GM12891 (cell line): ENCODE measurements around the gene NCKIPSD.

ENCODE experiments used
- DNase-seq: peaks from one replicate; pipeline ENCODE4 v3.0.0; 2011; ENCODE audit warnings: low spot score; ENCODE audit not compliant: insufficient read length
- FAIRE-seq: peaks from 2 replicates; lab custom pipeline; 2011; peaks lifted over from hg19 to GRCh38; lab: Jason Lieb, UNC
- PAX5 ChIP-seq: IDR thresholded peaks from 2 replicates; pipeline ENCODE4 v1.6.1; 2011; ENCODE audit warnings: low read length, moderate library complexity, mild to moderate bottlenecking; ENCODE audit not compliant: insufficient read depth, severe bottlenecking
- POLR2A ChIP-seq: IDR thresholded peaks from 2 replicates; pipeline ENCODE4 v1.6.1; 2011; ENCODE audit warnings: low read depth, low read length, control low read depth
- POLR2AphosphoS5 ChIP-seq: IDR thresholded peaks from 2 replicates; pipeline ENCODE4 v1.6.1; 2011; ENCODE audit warnings: low read depth, low read length, control low read depth
- POU2F2 ChIP-seq: IDR thresholded peaks from 2 replicates; pipeline ENCODE4 v1.6.1; 2011; ENCODE audit warnings: low read depth, mild to moderate bottlenecking, control low read depth, low read length, moderate library complexity
- SPI1 ChIP-seq: IDR thresholded peaks from 2 replicates; pipeline ENCODE4 v1.6.1; 2011; ENCODE audit warnings: low read depth, low read length, control low read depth
- TAF1 ChIP-seq: IDR thresholded peaks from 2 replicates; pipeline ENCODE4 v1.6.1; 2011; ENCODE audit warnings: low read depth, low read length, control low read depth

The NCKIPSD gene

GRCh38 chr3:48662753-48663488, 22.8 kb downstream of the NCKIPSD start, which contains the start of gene CELSR3:
CELSR3 (minus strand) TSS chr3:48662886; CDS start chr3:48662634, 252 bp downstream.
- TF ChIP-seq PAX5 (no peak), SPI1 (no peak), POLR2AphosphoS5 (no peak), POLR2A (no peak), TAF1 (no peak), POU2F2 (no peak)
- FAIRE-seq (peak; percentile 88), DNase-seq (no peak)

DNA sequence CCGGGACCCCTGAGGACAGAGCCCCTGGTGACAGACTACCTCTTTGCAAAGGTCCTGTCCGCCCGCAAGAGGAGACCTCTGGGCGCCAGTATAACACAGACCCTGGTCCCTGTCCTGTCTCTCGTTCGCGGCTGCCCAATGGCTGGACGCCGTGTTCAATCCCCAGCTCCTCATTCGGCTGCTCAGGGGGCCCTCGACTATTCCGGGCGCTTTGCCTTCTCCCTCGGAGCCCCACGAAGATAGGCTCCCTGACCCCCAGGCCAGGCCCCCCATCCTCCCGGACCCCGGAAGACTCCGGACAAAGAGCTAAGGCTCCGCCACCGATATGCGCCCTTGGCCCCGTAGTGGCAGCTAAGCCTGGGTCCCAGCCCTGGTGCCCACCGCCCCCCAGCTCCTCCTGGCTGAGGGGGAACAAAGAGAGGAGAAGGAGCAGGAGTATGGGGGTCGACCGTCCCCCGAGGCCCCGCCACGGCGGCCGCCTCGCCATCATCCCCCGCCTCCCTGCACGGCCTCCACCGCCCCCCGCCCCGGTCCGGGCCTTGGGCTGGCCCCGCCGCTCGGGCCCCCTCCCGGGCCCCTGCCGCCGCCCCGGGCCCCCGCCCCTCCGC, 23.5 kb downstream of the NCKIPSD start:
- no peak for DNase-seq
- no peak for TF ChIP-seq POLR2AphosphoS5
- TF ChIP-seq POU2F2: no peak
- TF ChIP-seq PAX5: no peak
- no peak for TF ChIP-seq TAF1
- no peak for TF ChIP-seq POLR2A
- no peak for TF ChIP-seq SPI1
- FAIRE-seq: no peak

- FAIRE-seq (peak; percentile 91), DNase-seq (peak; percentile 83)
- TF ChIP-seq POLR2AphosphoS5: no peak
- TF ChIP-seq TAF1: no peak
- no peak for TF ChIP-seq POLR2A
- TF ChIP-seq POU2F2: no peak; the same call in 1 of the 2 replicates
- TF ChIP-seq SPI1: no peak
- TF ChIP-seq PAX5: no peak
Observed at GRCh38 chr3:48661501-48662144, 24.1 kb downstream of the NCKIPSD start.

GRCh38 chr3:48660800-48661400, 24.8 kb downstream of the NCKIPSD start:
- FAIRE-seq (peak; percentile 48), DNase-seq (no peak)
- TF ChIP-seq POLR2A (no peak), POU2F2 (no peak), TAF1 (no peak), POLR2AphosphoS5 (no peak), PAX5 (no peak), SPI1 (no peak)

- DNase-seq: no peak
- no peak for FAIRE-seq
- TF ChIP-seq SPI1 (no peak), POU2F2 (no peak), TAF1 (no peak), POLR2AphosphoS5 (no peak), PAX5 (no peak), POLR2A (no peak)
Observed at GRCh38 chr3:48656841-48657281, 28.9 kb downstream of the NCKIPSD start.

GRCh38 chr3:48656061-48656840, 29.5 kb downstream of the NCKIPSD start:
- FAIRE-seq: peak; percentile 96
- TF ChIP-seq POLR2A (no peak), TAF1 (no peak), SPI1 (no peak), POU2F2 (no peak), PAX5 (no peak), POLR2AphosphoS5 (no peak)
- DNase-seq: peak; percentile 96

- TF ChIP-seq POLR2AphosphoS5 (no peak), SPI1 (no peak), TAF1 (no peak), POU2F2 (no peak), POLR2A (no peak), PAX5 (no peak)
- DNase-seq (no peak), FAIRE-seq (peak; percentile 9)
Observed at GRCh38 chr3:48655606-48656005, 30.1 kb downstream of the NCKIPSD start.

DNA sequence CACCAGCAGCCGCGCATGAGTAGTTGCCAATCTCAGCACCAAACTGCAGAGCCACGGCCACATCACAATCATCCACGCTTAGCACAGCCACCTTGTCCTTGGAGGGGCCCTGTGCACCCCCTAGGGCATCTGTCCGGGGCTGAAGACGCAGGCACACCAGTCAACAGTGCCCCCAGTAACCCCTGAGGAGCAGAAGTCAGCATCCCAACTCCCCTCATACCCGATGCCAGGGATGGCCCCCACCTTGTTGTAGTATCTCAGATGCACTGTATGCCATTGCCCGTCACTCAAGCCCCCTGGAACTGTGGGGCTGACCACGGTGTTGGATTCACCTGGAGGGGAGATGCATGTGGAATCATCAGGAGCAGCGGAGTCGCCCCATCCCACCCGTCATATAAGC, 30.7 kb downstream of the NCKIPSD start:
- TF ChIP-seq POU2F2 (no peak), SPI1 (no peak), POLR2AphosphoS5 (no peak), PAX5 (no peak), POLR2A (no peak)
- FAIRE-seq (no peak), DNase-seq (no peak)
